Stomach (tissue), 4 donors: ENCODE data around the gene PSTPIP2.

Source experiments
- POLR2A ChIP-seq, 4 donors: fragments of 450-650 bp; IDR thresholded peaks; one replicate each; pipeline ENCODE4 v1.6.1; 2016; ENCODE audit warnings: antibody characterized with exemption in 4 of 4, control low read depth in 2 of 4, mild to moderate bottlenecking in 1 of 4, moderate library complexity in 1 of 4
- POLR2AphosphoS5 ChIP-seq, 3 donors: sonication (generic); formaldehyde crosslinking; IDR thresholded peaks; one replicate each; pipeline ENCODE4 v1.6.1; 2016; ENCODE audit warnings: antibody characterized with exemption in 3 of 3
- TF ChIP-seq, protein P1 (sequence below), 7 experiments: fragments of 450-650 bp in 4 of 7; fragments of 200-600 bp in 3 of 7; sonication (generic) in 3 of 7; IDR thresholded peaks; one replicate each; pipeline ENCODE4 v1.5.1; 2016 to 2019; ENCODE audit warnings: antibody characterized with exemption in 7 of 7, control low read depth in 2 of 7, mild to moderate bottlenecking in 1 of 7

DNA sequence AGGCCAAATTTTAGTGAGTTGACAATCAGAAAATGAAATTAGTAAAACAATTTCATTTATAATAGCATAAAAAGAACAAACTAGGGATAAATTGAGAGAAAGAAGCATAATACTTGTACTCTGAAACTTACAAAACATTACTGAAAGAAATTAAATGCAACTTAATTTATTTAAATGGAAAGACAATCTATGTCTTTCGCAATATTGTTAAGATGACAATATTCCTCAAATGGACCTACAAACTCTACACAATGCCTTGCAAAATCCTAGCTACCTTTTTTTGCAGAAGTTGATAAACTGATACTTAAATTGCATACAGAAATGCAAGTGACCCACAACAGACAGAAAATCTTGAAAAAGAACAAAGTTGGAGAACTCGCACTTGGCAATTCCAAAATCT is 114.0 kb downstream of the PSTPIP2 start:
- TF ChIP-seq, protein P1, sequence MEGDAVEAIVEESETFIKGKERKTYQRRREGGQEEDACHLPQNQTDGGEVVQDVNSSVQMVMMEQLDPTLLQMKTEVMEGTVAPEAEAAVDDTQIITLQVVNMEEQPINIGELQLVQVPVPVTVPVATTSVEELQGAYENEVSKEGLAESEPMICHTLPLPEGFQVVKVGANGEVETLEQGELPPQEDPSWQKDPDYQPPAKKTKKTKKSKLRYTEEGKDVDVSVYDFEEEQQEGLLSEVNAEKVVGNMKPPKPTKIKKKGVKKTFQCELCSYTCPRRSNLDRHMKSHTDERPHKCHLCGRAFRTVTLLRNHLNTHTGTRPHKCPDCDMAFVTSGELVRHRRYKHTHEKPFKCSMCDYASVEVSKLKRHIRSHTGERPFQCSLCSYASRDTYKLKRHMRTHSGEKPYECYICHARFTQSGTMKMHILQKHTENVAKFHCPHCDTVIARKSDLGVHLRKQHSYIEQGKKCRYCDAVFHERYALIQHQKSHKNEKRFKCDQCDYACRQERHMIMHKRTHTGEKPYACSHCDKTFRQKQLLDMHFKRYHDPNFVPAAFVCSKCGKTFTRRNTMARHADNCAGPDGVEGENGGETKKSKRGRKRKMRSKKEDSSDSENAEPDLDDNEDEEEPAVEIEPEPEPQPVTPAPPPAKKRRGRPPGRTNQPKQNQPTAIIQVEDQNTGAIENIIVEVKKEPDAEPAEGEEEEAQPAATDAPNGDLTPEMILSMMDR (IDR thresholded peaks at IDR 0.05), result no peak
- TF ChIP-seq POLR2AphosphoS5 (IDR thresholded peaks at IDR 0.05), result no peak
- no peak for TF ChIP-seq POLR2A (IDR thresholded peaks at IDR 0.05)
